H1 (cell line): ENCODE measurements around the gene IGSF1. TPM values are rescaled to one million over a fixed set of nuclear protein-coding genes. Genes with fewer than 3 reads are reported as not detected.

ENCODE experiments used
- CTCF ChIA-PET: fragments of 300-600 bp; sonication (Branson Sonifier 250); formaldehyde crosslinking; loops from one replicate; lab custom pipeline; 2021; ENCODE audit not compliant: partially characterized antibody; lab: Charles Lee
- POLR2A ChIA-PET: fragments of 300-600 bp; sonication (Branson Sonifier 250); formaldehyde crosslinking; loops from one replicate; lab custom pipeline; 2021; ENCODE audit warnings: inconsistent platforms; ENCODE audit not compliant: partially characterized antibody; lab: Charles Lee
- DNase-seq, 2 experiments: peaks; one replicate each; pipeline versions ENCODE4 v3.0.0 to v3.0.0-alpha.2; 2010 to 2022; ENCODE audit warnings: low spot score in 2 of 2, low read depth in 1 of 2, mixed read lengths in 1 of 2
- FAIRE-seq: peaks from 2 replicates; lab custom pipeline; 2011; peaks lifted over from hg19 to GRCh38; lab: Jason Lieb, UNC
- H2AFZ ChIP-seq: 2 replicates; pipeline ENCODE4 v1.8.1; 2012; ENCODE audit warnings: low read length, inconsistent platforms
- H2AK5ac ChIP-seq: 2 replicates; pipeline ENCODE4 v1.6.1; 2013; ENCODE audit warnings: low read depth, low read length
- H2BK120ac ChIP-seq: replicated peaks from 2 replicates; pipeline ENCODE3; 2013; ENCODE audit warnings: low read depth, low read length, inconsistent platforms
- H2BK12ac ChIP-seq: 2 replicates; pipeline ENCODE4 v1.6.1; 2013; ENCODE audit warnings: low read depth, low read length
- H2BK15ac ChIP-seq: 2 replicates; pipeline ENCODE4 v1.6.1; 2013; ENCODE audit warnings: low read length
- H2BK20ac ChIP-seq: 2 replicates; pipeline ENCODE4 v1.6.1; 2013; ENCODE audit warnings: low read length
- H2BK5ac ChIP-seq: 2 replicates; pipeline ENCODE4 v1.6.1; 2013; ENCODE audit warnings: low read depth, low read length
- H3K14ac ChIP-seq: 2 replicates; pipeline ENCODE4 v1.6.1; 2013; ENCODE audit warnings: inconsistent platforms; ENCODE audit not compliant: insufficient read length
- H3K18ac ChIP-seq: 2 replicates; pipeline ENCODE4 v1.6.1; 2013; ENCODE audit warnings: low read length; ENCODE audit errors: extremely low read depth
- H3K23ac ChIP-seq: 2 replicates; pipeline ENCODE4 v1.6.1; 2013; ENCODE audit warnings: inconsistent platforms; ENCODE audit not compliant: insufficient read length
- H3K23me2 ChIP-seq: 2 replicates; pipeline ENCODE4 v1.6.1; 2013; ENCODE audit warnings: low read depth, low read length
- H3K27ac ChIP-seq: 2 replicates; pipeline ENCODE4 v1.6.1; 2011; ENCODE audit warnings: low read depth, low read length, inconsistent platforms
- H3K27me3 ChIP-seq, 4 experiments: replicated peaks in 1 of 4; 1 replicate in 1 of 4; 2 replicates in 3 of 4; pipeline versions ENCODE4 v1.6.1 to v1.8.1; 2011 to 2013; ENCODE audit warnings: low read length in 3 of 4, mild to moderate bottlenecking in 3 of 4, inconsistent platforms in 2 of 4, mixed read lengths in 2 of 4, moderate library complexity in 1 of 4; ENCODE audit not compliant: control insufficient read depth in 3 of 4, insufficient read depth in 3 of 4; ENCODE audit errors: extremely low read depth in 1 of 4
- H3K36me3 ChIP-seq, 4 experiments: 2 replicates each; pipeline versions ENCODE4 v1.6.1 to v1.8.1; 2011 to 2013; ENCODE audit warnings: mild to moderate bottlenecking in 4 of 4, low read length in 3 of 4, moderate library complexity in 2 of 4, control low read depth in 1 of 4, inconsistent platforms in 1 of 4; ENCODE audit not compliant: insufficient read depth in 4 of 4, control insufficient read depth in 2 of 4
- H3K4ac ChIP-seq: replicated peaks from 2 replicates; pipeline ENCODE3; 2013; ENCODE audit warnings: low read length, low read depth, mixed read lengths, inconsistent platforms; ENCODE audit not compliant: insufficient read length
- H3K4me1 ChIP-seq, 4 experiments: replicated peaks in 1 of 4; 1 replicate in 1 of 4; 2 replicates in 3 of 4; pipeline versions ENCODE4 v1.6.1 to v1.8.1; 2011 to 2013; ENCODE audit warnings: low read length in 3 of 4, inconsistent platforms in 2 of 4, mixed read lengths in 1 of 4; ENCODE audit not compliant: insufficient read depth in 4 of 4, control insufficient read depth in 3 of 4
- H3K4me2 ChIP-seq, 2 experiments: 2 replicates each; pipeline versions ENCODE4 v1.6.1 to v1.8.1; 2011 to 2013; ENCODE audit warnings: low read depth in 2 of 2, low read length in 2 of 2, control low read depth in 1 of 2, inconsistent platforms in 1 of 2, mild to moderate bottlenecking in 1 of 2; ENCODE audit not compliant: insufficient read depth in 1 of 2
- H3K4me3 ChIP-seq, 4 experiments: fragments of 200-600, 300-600 bp in 1 of 4; sonication (generic), shearing (Covaris generic), sonication (Bioruptor Twin) in 1 of 4; 2 replicates each; pipeline versions ENCODE4 v1.5.1 to v1.8.1; 2011 to 2016; ENCODE audit warnings: low read length in 4 of 4, low read depth in 3 of 4, control low read depth in 2 of 4, inconsistent platforms in 2 of 4, mild to moderate bottlenecking in 2 of 4, mixed read lengths in 1 of 4, moderate library complexity in 1 of 4; ENCODE audit not compliant: insufficient read depth in 2 of 4; ENCODE audit errors: extremely low read depth in 1 of 4
- H3K56ac ChIP-seq: replicated peaks from 2 replicates; pipeline ENCODE3; 2013; ENCODE audit warnings: low read depth, mild to moderate bottlenecking, mixed read lengths, low read length, inconsistent platforms; ENCODE audit not compliant: insufficient read length
- H3K79me1 ChIP-seq: 2 replicates; pipeline ENCODE4 v1.6.1; 2013; ENCODE audit warnings: low read depth, low read length, control low read depth
- H3K79me2 ChIP-seq, 2 experiments: 2 replicates each; pipeline versions ENCODE4 v1.6.1 to v1.8.1; 2012 to 2013; ENCODE audit warnings: low read length in 2 of 2, mild to moderate bottlenecking in 2 of 2, inconsistent platforms in 1 of 2; ENCODE audit not compliant: insufficient read depth in 2 of 2, control insufficient read depth in 1 of 2
- H3K9ac ChIP-seq, 4 experiments: replicated peaks in 1 of 4; 1 replicate in 1 of 4; 2 replicates in 3 of 4; pipeline versions ENCODE4 v1.6.1 to v1.8.1; 2011 to 2013; ENCODE audit warnings: low read depth in 3 of 4, low read length in 3 of 4, control low read depth in 2 of 4, mild to moderate bottlenecking in 2 of 4, moderate library complexity in 2 of 4, inconsistent platforms in 1 of 4; ENCODE audit errors: extremely low read depth in 1 of 4
- H3K9me3 ChIP-seq, 2 experiments: 2 replicates each; pipeline versions ENCODE4 v1.6.1 to v1.8.1; 2012 to 2013; ENCODE audit warnings: mild to moderate bottlenecking in 2 of 2, moderate library complexity in 2 of 2, control low read depth in 1 of 2, inconsistent platforms in 1 of 2, low read depth in 1 of 2, low read length in 1 of 2, mixed read lengths in 1 of 2; ENCODE audit not compliant: insufficient read depth in 2 of 2
- H4K20me1 ChIP-seq, 2 experiments: replicated peaks in 1 of 2; 2 replicates each; pipeline versions ENCODE3 to v1.8.1; 2011 to 2013; ENCODE audit warnings: inconsistent platforms in 2 of 2, low read length in 2 of 2, mild to moderate bottlenecking in 1 of 2; ENCODE audit not compliant: insufficient read depth in 2 of 2, control insufficient read depth in 1 of 2
- H4K5ac ChIP-seq: 2 replicates; pipeline ENCODE4 v1.6.1; 2013; ENCODE audit warnings: low read length, low read depth, mixed read lengths, inconsistent platforms; ENCODE audit not compliant: insufficient read length
- H4K8ac ChIP-seq: 2 replicates; pipeline ENCODE4 v1.8.0; 2013; ENCODE audit warnings: mild to moderate bottlenecking, moderate library complexity, low read length, inconsistent platforms; ENCODE audit not compliant: insufficient read depth; ENCODE audit errors: extremely low read depth
- H4K91ac ChIP-seq: replicated peaks from 2 replicates; pipeline ENCODE3; 2013; ENCODE audit warnings: low read length, mixed read lengths, inconsistent platforms; ENCODE audit not compliant: insufficient read length
- BCL11A ChIP-seq, 2 experiments: IDR thresholded peaks; one replicate each; pipeline ENCODE4 v1.6.1; 2011; ENCODE audit warnings: low read depth in 2 of 2, low read length in 2 of 2, mild to moderate bottlenecking in 2 of 2
- CBX5 ChIP-seq: fragments of 300-800, 300-1000 bp; sonication (generic); IDR thresholded peaks from 2 replicates; pipeline ENCODE4 v1.7.1; 2016; ENCODE audit warnings: antibody characterized with exemption, low read length, low read depth
- CBX8 ChIP-seq: fragments of 300-800, 300-1000 bp; sonication (generic); IDR thresholded peaks from 2 replicates; pipeline ENCODE4 v1.7.1; 2016; ENCODE audit warnings: low read depth, low read length, borderline replicate concordance
- CTBP2 ChIP-seq: IDR thresholded peaks from 2 replicates; pipeline ENCODE4 v1.7.0; 2011; ENCODE audit warnings: borderline replicate concordance, mild to moderate bottlenecking, moderate library complexity, mixed read lengths, low read length; ENCODE audit not compliant: insufficient read depth, insufficient read length
- FOSL1 ChIP-seq: IDR thresholded peaks from 2 replicates; pipeline ENCODE4 v1.6.1; 2011; ENCODE audit warnings: mild to moderate bottlenecking, low read depth, low read length, moderate library complexity; ENCODE audit not compliant: insufficient read depth
- POLR2AphosphoS5 ChIP-seq: IDR thresholded peaks from 2 replicates; pipeline ENCODE4 v1.6.1; 2011; ENCODE audit warnings: low read depth, low read length
- TAF7 ChIP-seq: optimal IDR thresholded peaks from 2 replicates; pipeline ENCODE3; 2011; ENCODE audit warnings: low read depth, mild to moderate bottlenecking, inconsistent platforms, low read length, moderate library complexity, borderline replicate concordance
- polyA plus RNA-seq, 7 experiments: library from polyadenylated mRNA; depleted of rRNA in 3 of 7; stranded (reverse) in 5 of 7; unstranded in 2 of 7; fragments of >200 nt in 5 of 7; fragments of 200-250 nt in 2 of 7; gene quantifications; 1 replicate in 5 of 7; 2 replicates in 1 of 7; 4 replicates in 1 of 7; pipeline versions ENCODE4 v1.2.1 to v1.2.3, GENCODE V29; 2011 to 2013; ENCODE audit warnings: missing spikeins in 2 of 7, mixed read lengths in 2 of 7
- total RNA-seq: library from RNA; stranded (reverse); fragmentation: NEBNext Ultra II Directional; extraction: Animal tissue kit (Norgen Biotek cat#: 25700); gene quantifications from 2 replicates; pipeline ENCODE4 v1.2.1, GENCODE V29; 2021
- TF ChIP-seq, protein P1 (sequence below): IDR thresholded peaks from 2 replicates; pipeline ENCODE4 v1.6.1; 2012; ENCODE audit warnings: inconsistent platforms
- TF ChIP-seq, protein P2 (sequence below): IDR thresholded peaks from 2 replicates; pipeline ENCODE4 v1.6.1; 2012; ENCODE audit warnings: low read length, inconsistent platforms
- TF ChIP-seq, protein P3 (sequence below): IDR thresholded peaks from 2 replicates; pipeline ENCODE4 v1.6.1; 2012; ENCODE audit warnings: inconsistent platforms

IGSF1 gene
- total and polyA plus RNA-seq, 2 of the 8 experiments (the other 6 are each of a cell fraction or from before 2014, with no cell fraction given): 23.1 to 39.9 TPM

DNA sequence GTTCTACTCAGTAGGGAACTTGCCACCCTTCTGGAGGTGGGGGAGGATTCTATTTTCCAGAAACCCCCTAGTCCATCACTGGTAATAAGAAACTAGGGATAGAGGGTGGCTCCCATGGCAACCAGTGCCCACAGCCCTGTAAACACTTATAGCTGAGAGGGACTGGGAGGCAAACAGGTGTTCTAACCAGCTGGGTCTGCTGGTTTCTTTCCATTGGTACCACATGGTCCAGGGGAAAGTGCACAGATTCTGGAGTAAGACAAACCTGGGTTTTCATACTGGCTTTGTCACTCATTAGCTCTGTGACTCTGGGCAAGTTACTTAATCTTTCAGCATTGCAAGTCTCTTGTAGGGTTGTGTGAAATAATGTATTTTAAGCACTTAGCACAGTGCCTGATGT is 26.9 kb downstream of the IGSF1 start:
- Histone ChIP-seq H2AFZ (no peak overlapping the region), H4K5ac (no peak overlapping the region), H3K56ac (no peak overlapping the region), H3K27ac (no peak overlapping the region), H3K79me2 (no peaks in the 10 kb centered on the region), H3K27me3 (no peaks in the 10 kb centered on the region), H3K4me2 (no peak overlapping the region), H3K79me1 (no peaks in the 10 kb centered on the region), H3K4me3 (no peak overlapping the region), H3K18ac (no peak overlapping the region), H2BK15ac (no peak overlapping the region), H2BK12ac (no peak overlapping the region), H2BK120ac (no peak overlapping the region), H2BK20ac (no peak overlapping the region), H4K20me1 (no peaks in the 10 kb centered on the region), H3K36me3 (no peaks in the 10 kb centered on the region), H3K23me2 (no peaks in the 10 kb centered on the region), H4K8ac (no peak overlapping the region), H3K4me1 (no peaks in the 10 kb centered on the region), H2AK5ac (no peak overlapping the region), H3K23ac (no peak overlapping the region), H3K4ac (no peak overlapping the region), H3K14ac (no peak overlapping the region), H3K9ac (no peak overlapping the region), H2BK5ac (no peak overlapping the region), H3K9me3 (no peaks in the 10 kb centered on the region), H4K91ac (no peak overlapping the region)
- POLR2A ChIA-PET: interaction anchor here (0.5 to 1.0 kb wide), 3 partner anchors 10 to 273 kb away, joined by 3 to 4 read pairs (median 4); no protein-coding TSS in a partner anchor
- CTCF ChIA-PET: interaction anchor here (0.6 to 3.8 kb wide), 21 partner anchors 11 to 413 kb away, joined by 3 to 27 read pairs (median 4); no protein-coding TSS in a partner anchor
- no peak for DNase-seq
- no peak for FAIRE-seq
- TF ChIP-seq, protein P1, sequence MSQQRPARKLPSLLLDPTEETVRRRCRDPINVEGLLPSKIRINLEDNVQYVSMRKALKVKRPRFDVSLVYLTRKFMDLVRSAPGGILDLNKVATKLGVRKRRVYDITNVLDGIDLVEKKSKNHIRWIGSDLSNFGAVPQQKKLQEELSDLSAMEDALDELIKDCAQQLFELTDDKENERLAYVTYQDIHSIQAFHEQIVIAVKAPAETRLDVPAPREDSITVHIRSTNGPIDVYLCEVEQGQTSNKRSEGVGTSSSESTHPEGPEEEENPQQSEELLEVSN: no peak
- no peak for TF ChIP-seq CTBP2
- TF ChIP-seq POLR2AphosphoS5: no peak
- TF ChIP-seq, protein P2, sequence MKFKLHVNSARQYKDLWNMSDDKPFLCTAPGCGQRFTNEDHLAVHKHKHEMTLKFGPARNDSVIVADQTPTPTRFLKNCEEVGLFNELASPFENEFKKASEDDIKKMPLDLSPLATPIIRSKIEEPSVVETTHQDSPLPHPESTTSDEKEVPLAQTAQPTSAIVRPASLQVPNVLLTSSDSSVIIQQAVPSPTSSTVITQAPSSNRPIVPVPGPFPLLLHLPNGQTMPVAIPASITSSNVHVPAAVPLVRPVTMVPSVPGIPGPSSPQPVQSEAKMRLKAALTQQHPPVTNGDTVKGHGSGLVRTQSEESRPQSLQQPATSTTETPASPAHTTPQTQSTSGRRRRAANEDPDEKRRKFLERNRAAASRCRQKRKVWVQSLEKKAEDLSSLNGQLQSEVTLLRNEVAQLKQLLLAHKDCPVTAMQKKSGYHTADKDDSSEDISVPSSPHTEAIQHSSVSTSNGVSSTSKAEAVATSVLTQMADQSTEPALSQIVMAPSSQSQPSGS: no peak
- TF ChIP-seq CBX5: no peak
- no peak for TF ChIP-seq CBX8
- TF ChIP-seq FOSL1: no peak
- no peak for TF ChIP-seq TAF7
- TF ChIP-seq BCL11A (IDR thresholded peaks at IDR 0.05; ENCODE audit: low read depth in 2 of 2, low read length in 2 of 2): no peak
- TF ChIP-seq, protein P3, sequence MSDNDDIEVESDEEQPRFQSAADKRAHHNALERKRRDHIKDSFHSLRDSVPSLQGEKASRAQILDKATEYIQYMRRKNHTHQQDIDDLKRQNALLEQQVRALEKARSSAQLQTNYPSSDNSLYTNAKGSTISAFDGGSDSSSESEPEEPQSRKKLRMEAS: no peak
